Suprapubic skin (tissue), 4 donors: ENCODE data around the gene ERO1B.

ENCODE experiments used
- EP300 ChIP-seq: sonication (generic); formaldehyde crosslinking; IDR thresholded peaks from one replicate; pipeline ENCODE4 v1.6.1; 2017; ENCODE audit warnings: antibody characterized with exemption
- POLR2A ChIP-seq, 2 donors: fragments of 450-650 bp; IDR thresholded peaks; one replicate each; pipeline ENCODE4 v1.6.1; 2017; ENCODE audit warnings: antibody characterized with exemption in 2 of 2, mild to moderate bottlenecking in 2 of 2, moderate library complexity in 2 of 2
- POLR2AphosphoS5 ChIP-seq, 3 donors: sonication (generic); formaldehyde crosslinking; IDR thresholded peaks; one replicate each; pipeline ENCODE4 v1.6.1; 2017; ENCODE audit warnings: antibody characterized with exemption in 3 of 3
- TF ChIP-seq, protein P1 (sequence below), 2 donors: fragments of 200-600 bp in 1 of 2; fragments of 450-650 bp in 1 of 2; sonication (generic) in 1 of 2; IDR thresholded peaks; one replicate each; pipeline ENCODE4 v1.5.1; 2016 to 2019; ENCODE audit warnings: antibody characterized with exemption in 2 of 2, mild to moderate bottlenecking in 1 of 2, moderate library complexity in 1 of 2

DNA sequence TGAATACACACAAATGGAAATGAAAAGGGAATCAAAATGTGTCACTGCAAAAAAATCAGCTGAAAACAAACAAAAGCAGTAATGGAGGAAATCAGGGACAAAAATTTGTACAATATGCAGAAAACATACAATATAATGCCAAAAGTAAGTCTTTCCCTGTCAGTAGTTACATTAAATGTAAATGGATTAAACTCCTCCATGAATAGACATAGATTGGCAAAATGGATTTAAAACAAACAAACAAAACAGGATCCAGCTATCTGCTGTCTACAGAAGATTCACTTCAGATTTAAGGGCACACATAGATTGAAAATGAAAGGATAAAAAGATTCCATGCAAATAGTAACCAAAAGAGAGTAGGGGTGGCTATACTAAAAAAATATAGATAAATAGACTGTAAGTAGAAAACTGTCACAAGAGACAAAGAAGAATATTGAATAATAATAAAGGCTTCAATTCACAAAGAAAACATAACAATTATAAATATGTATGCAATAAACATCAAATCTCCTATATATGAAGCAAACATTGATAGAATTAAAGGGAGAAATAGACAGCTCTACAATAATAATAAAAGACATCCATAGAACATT lies 42.2 kb upstream of the ERO1B start:
- TF ChIP-seq POLR2A (IDR thresholded peaks at IDR 0.05) (no peak), EP300 (no peak), POLR2AphosphoS5 (IDR thresholded peaks at IDR 0.05) (no peak)
- TF ChIP-seq, protein P1, sequence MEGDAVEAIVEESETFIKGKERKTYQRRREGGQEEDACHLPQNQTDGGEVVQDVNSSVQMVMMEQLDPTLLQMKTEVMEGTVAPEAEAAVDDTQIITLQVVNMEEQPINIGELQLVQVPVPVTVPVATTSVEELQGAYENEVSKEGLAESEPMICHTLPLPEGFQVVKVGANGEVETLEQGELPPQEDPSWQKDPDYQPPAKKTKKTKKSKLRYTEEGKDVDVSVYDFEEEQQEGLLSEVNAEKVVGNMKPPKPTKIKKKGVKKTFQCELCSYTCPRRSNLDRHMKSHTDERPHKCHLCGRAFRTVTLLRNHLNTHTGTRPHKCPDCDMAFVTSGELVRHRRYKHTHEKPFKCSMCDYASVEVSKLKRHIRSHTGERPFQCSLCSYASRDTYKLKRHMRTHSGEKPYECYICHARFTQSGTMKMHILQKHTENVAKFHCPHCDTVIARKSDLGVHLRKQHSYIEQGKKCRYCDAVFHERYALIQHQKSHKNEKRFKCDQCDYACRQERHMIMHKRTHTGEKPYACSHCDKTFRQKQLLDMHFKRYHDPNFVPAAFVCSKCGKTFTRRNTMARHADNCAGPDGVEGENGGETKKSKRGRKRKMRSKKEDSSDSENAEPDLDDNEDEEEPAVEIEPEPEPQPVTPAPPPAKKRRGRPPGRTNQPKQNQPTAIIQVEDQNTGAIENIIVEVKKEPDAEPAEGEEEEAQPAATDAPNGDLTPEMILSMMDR (IDR thresholded peaks at IDR 0.05): no peak
